ENCODE measurements around the gene NEURL4. TPM values are rescaled to one million over a fixed set of nuclear protein-coding genes. Genes with fewer than 3 reads are reported as not detected.
"Not testable (repeated sequence)": the region's sequence is repeated elsewhere in the genome, so short reads cannot be mapped to it uniquely, and the experiment has no call there.

Gene NEURL4
- total RNA-seq, result 10 to 100 TPM; 22.5 to 29.1 TPM

- H3K27me3 Mint-ChIP-seq, result no peaks in the 10 kb centered on the region
- no peak for DNase-seq
- H3K4me1 Mint-ChIP-seq, result peaks cover 48% of the 10 kb centered on the region
- ATAC-seq, result peak; percentile 4
- H3K4me3 Mint-ChIP-seq, result peak within 1 kb of the TSS; percentile 89
- CTCF ChIA-PET, result interaction anchor here (0.7 to 3.4 kb wide), 9 partner anchors 14 to 113 kb away, joined by 3 to 23 read pairs (median 5); partner anchors contain the start of genes GPS2 and TMEM95
- H3K9me3 Mint-ChIP-seq (ENCODE audit: low read depth), result no peaks in the 10 kb centered on the region
- H3K27ac Mint-ChIP-seq, result peak within 1 kb of the TSS; percentile 96
- H3K36me3 Mint-ChIP-seq (ENCODE audit: low read depth), result peaks cover 7% of the 10 kb centered on the region
- POLR2A ChIA-PET, result interaction anchor here (1.0 to 1.9 kb wide), 8 partner anchors 16 to 359 kb away, joined by 3 to 11 read pairs (median 6); partner anchors contain the start of genes GABARAP, TP53 and WRAP53
- intact Hi-C loops (cut with DNase I, micrococcal nuclease), result loop anchor here (1.0 to 5.0 kb wide), 17 partner anchors 14 to 827 kb away; partner anchors contain the start of genes EIF5A (in 2 of the 2), GPS2 (in 2 of the 2), ELP5 (in 1 of the 2) and FXR2 (in 1 of the 2)
Measured at GRCh38 chr17:7328840-7329373, at the start of gene NEURL4. Gene NEURL4 (minus strand): TSS chr17:7329335. CDS start chr17:7329312, 23 bp downstream.

DNA sequence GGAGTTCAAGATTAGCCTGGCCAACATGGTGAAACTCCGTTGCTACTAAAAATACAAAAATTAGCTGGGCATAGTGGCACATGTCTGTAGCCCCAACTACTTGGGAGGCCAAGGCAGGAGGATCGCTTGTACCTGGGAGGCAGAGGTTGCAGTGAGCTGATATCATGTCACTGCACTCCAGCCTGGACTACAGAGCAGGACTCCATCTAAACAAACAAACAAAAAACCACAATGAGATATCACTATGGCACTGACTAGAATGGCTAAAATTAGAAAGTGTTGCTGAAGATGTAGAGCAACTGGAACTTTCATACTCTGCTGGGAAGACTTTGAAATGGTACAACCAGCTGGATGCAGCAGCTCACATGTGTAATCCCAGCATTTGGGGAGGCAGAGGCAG, 45.2 kb upstream of the NEURL4 start:
- ATAC-seq (no peak), DNase-seq (no peak)
- CTCF ChIA-PET, result interaction anchor here (1.3 to 3.0 kb wide), 2 partner anchors 18 to 186 kb away, joined by 6 to 13 read pairs; partner anchors contain the start of gene TMEM95
- Mint-ChIP-seq H3K36me3 (ENCODE audit: low read depth) (no peaks in the 10 kb centered on the region), H3K9me3 (ENCODE audit: low read depth) (peaks cover 4% of the 10 kb centered on the region), H3K4me3 (no peak overlapping the region), H3K27me3 (peaks cover 9% of the 10 kb centered on the region), H3K4me1 (no peaks in the 10 kb centered on the region), H3K27ac (no peak overlapping the region)
- POLR2A ChIA-PET, result no interaction called here
- intact Hi-C loops (cut with DNase I, micrococcal nuclease), result no loop called here

DNA sequence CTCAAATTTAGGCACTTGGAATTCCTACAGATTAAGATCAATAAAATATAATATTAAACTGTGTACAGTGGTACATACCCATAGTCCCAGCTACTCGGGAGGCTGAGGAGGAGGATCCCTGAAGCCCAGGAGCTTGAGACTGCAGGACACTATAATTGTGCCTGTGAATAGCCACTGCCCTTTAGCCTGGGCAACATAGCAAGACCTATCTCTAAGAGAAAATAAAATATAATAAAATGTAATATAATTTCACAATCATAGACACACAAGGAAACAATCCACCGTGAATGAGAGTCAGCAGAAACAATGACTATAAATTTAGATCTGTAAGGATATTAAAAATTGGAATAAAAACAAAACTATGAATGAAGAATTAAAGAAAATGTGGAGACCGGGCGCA, 41.7 kb upstream of the NEURL4 start:
- no peak overlapping the region for H3K4me3 Mint-ChIP-seq
- ATAC-seq (no peak), DNase-seq (no peak)
- ChIA-PET CTCF (interaction anchor here (1.1 to 1.4 kb wide), 3 partner anchors 15 to 41 kb away, joined by 3 to 4 read pairs (median 3); partner anchors contain the start of gene NEURL4), POLR2A (interaction anchor here (0.6 kb wide), 1 partner anchor 88 kb away, joined by 5 read pairs; no protein-coding TSS in a partner anchor)
- H3K9me3 Mint-ChIP-seq (ENCODE audit: low read depth), result no peaks in the 10 kb centered on the region
- H3K4me1 Mint-ChIP-seq, result no peaks in the 10 kb centered on the region
- H3K36me3 Mint-ChIP-seq (ENCODE audit: low read depth), result no peaks in the 10 kb centered on the region
- peaks cover 3% of the 10 kb centered on the region for H3K27me3 Mint-ChIP-seq
- intact Hi-C loops (cut with DNase I, micrococcal nuclease), result no loop called here
- H3K27ac Mint-ChIP-seq, result no peak overlapping the region

- Mint-ChIP-seq H3K4me3 (no peak overlapping the region), H3K27me3 (peaks cover 3% of the 10 kb centered on the region), H3K27ac (no peak overlapping the region), H3K4me1 (no peaks in the 10 kb centered on the region), H3K9me3 (ENCODE audit: low read depth) (no peaks in the 10 kb centered on the region), H3K36me3 (ENCODE audit: low read depth) (no peaks in the 10 kb centered on the region)
- no peak for ATAC-seq
- ChIA-PET POLR2A (no interaction called here), CTCF (interaction anchor here (1.1 to 1.4 kb wide), 3 partner anchors 13 to 40 kb away, joined by 3 to 4 read pairs (median 3); partner anchors contain the start of gene NEURL4)
- DNase-seq, result no peak
- intact Hi-C loops (cut with DNase I, micrococcal nuclease), result no loop called here
Measured at GRCh38 chr17:7369825-7370224, 40.7 kb upstream of the NEURL4 start.

DNA sequence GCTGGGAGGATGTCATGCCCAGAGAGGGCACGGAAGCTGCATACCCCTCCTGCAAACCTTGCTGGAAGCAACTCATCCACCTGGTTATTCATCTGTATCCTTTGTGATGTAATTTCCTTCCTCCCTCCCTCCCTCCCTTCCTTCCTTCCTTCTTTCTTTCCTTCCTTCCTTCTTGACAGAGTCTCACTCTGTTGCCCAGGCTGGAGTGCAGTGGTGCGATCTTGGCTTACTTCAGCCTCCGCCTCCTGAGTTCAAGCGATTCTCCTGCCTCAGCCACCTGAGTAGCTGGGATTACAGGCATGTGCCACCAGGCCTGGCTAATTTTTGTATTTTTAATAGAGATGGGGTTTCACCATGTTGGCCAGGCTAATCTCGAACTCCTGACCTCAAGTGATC, 39.5 kb upstream of the NEURL4 start:
- H3K4me1 Mint-ChIP-seq; H3K27me3 Mint-ChIP-seq; DNase-seq; POLR2A ChIA-PET; ATAC-seq; H3K27ac Mint-ChIP-seq; intact Hi-C loops (cut with DNase I, micrococcal nuclease); H3K4me3 Mint-ChIP-seq; H3K9me3 Mint-ChIP-seq (ENCODE audit: low read depth); H3K36me3 Mint-ChIP-seq (ENCODE audit: low read depth): not testable (repeated sequence)
- CTCF ChIA-PET, result interaction anchor here (0.8 to 1.2 kb wide), 2 partner anchors 13 to 333 kb away, joined by 3 read pairs; partner anchors contain the start of gene SLC16A13

- no peak overlapping the region for H3K4me3 Mint-ChIP-seq
- H3K4me1 Mint-ChIP-seq, result no peaks in the 10 kb centered on the region
- ChIA-PET POLR2A (no interaction called here), CTCF (interaction anchor here (0.8 to 1.2 kb wide), 2 partner anchors 12 to 332 kb away, joined by 3 read pairs; partner anchors contain the start of gene SLC16A13)
- ATAC-seq (no peak), DNase-seq (no peak)
- no peak overlapping the region for H3K27ac Mint-ChIP-seq
- intact Hi-C loops (cut with DNase I, micrococcal nuclease), result no loop called here
- no peaks in the 10 kb centered on the region for H3K27me3 Mint-ChIP-seq
- no peaks in the 10 kb centered on the region for H3K36me3 Mint-ChIP-seq (ENCODE audit: low read depth)
- no peaks in the 10 kb centered on the region for H3K9me3 Mint-ChIP-seq (ENCODE audit: low read depth)
Measured at GRCh38 chr17:7367918-7368598, 38.9 kb upstream of the NEURL4 start.

DNA sequence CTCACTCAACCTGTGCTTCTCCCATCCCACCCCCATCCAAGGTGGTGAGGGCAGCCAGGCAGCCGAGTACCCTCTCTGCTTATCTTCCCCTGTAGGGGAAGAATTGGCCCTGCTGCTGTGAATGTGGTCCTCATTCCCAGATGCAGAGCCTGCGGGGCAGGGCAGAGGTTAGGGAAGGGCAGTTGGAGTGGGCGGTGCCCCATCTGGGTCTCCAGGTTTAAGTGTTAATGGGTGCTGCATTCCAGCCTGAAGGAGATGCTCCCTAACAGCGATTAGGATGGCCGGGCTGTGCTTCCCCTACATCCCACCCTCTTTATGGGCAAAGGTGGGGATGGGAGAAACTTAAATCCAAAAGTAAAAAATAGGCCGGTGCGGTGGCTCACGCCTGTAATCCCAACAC, 37.9 kb upstream of the NEURL4 start:
- POLR2A ChIA-PET, result no interaction called here
- Mint-ChIP-seq H3K4me3 (no peak overlapping the region), H3K36me3 (ENCODE audit: low read depth) (no peaks in the 10 kb centered on the region), H3K27me3 (no peaks in the 10 kb centered on the region), H3K27ac (no peak overlapping the region), H3K9me3 (ENCODE audit: low read depth) (no peaks in the 10 kb centered on the region), H3K4me1 (no peaks in the 10 kb centered on the region)
- DNase-seq (no peak), ATAC-seq (no peak)
- intact Hi-C loops (cut with DNase I, micrococcal nuclease), result no loop called here
- CTCF ChIA-PET, result no interaction called here

GRCh38 chr17:7365963-7366362, 36.8 kb upstream of the NEURL4 start:
- H3K9me3 Mint-ChIP-seq (ENCODE audit: low read depth); H3K27ac Mint-ChIP-seq; H3K4me3 Mint-ChIP-seq; H3K27me3 Mint-ChIP-seq; intact Hi-C loops (cut with DNase I, micrococcal nuclease); H3K4me1 Mint-ChIP-seq; POLR2A ChIA-PET; ATAC-seq; CTCF ChIA-PET; H3K36me3 Mint-ChIP-seq (ENCODE audit: low read depth); DNase-seq: not testable (repeated sequence)

DNA sequence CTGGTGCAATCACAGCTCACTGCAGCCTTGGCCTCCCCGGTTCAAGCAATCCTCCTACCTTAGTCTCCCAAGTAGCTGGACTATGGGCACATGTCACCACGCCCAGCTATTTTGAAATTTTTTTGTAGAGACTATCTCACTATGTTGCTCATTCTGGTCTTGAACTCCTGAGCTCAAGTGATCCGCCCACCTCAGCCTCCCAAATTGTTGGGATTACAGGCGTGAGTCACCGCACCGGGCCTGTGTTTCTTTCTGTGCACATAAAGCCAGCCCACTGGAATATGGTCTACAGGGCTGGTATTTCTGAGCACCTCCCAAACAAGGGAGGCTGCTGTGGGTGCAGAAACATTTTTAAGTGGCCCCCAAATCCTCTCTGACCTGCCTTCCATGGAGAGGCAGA, 34.2 kb upstream of the NEURL4 start:
- H3K27ac Mint-ChIP-seq, result no peak overlapping the region
- CTCF ChIA-PET, result no interaction called here
- no peaks in the 10 kb centered on the region for H3K4me1 Mint-ChIP-seq
- DNase-seq, result no peak
- no peaks in the 10 kb centered on the region for H3K36me3 Mint-ChIP-seq (ENCODE audit: low read depth)
- intact Hi-C loops (cut with DNase I, micrococcal nuclease), result no loop called here
- no peak for ATAC-seq
- no peaks in the 10 kb centered on the region for H3K27me3 Mint-ChIP-seq
- H3K9me3 Mint-ChIP-seq (ENCODE audit: low read depth), result no peaks in the 10 kb centered on the region
- H3K4me3 Mint-ChIP-seq, result no peak overlapping the region
- POLR2A ChIA-PET, result no interaction called here

GRCh38 chr17:7361906-7362305, 32.8 kb upstream of the NEURL4 start:
- ATAC-seq, result no peak
- intact Hi-C loops (cut with DNase I, micrococcal nuclease), result no loop called here
- POLR2A ChIA-PET, result no interaction called here
- Mint-ChIP-seq H3K36me3 (ENCODE audit: low read depth) (no peaks in the 10 kb centered on the region), H3K27me3 (no peaks in the 10 kb centered on the region), H3K9me3 (ENCODE audit: low read depth) (no peaks in the 10 kb centered on the region), H3K4me1 (no peaks in the 10 kb centered on the region), H3K4me3 (no peak overlapping the region), H3K27ac (no peak overlapping the region)
- no peak for DNase-seq
- CTCF ChIA-PET, result interaction anchor here (0.6 to 1.6 kb wide), 3 partner anchors 11 to 186 kb away, joined by 3 to 4 read pairs (median 3); no protein-coding TSS in a partner anchor

DNA sequence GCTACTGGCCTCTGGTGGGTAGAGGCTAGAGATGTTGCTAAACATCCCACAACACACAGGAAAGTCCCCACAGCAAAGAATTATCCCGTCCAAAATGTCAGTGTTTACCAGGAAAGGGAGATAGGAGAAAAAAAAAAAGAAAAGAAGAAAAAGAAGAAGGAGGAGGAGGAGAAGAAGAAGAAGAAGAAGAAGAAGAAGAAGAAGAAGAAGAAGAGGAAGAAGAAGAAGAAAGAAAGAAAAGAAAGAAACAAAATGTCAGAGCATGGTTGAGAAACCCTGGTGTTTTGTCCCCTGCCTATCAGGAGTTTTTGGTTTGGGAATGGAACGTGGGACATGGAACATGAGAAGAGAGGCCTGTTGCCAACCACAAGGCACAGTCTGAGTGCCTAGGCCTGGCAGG, 28.2 kb upstream of the NEURL4 start:
- intact Hi-C loops (cut with DNase I, micrococcal nuclease), result loop anchor here (2.0 kb wide), 1 partner anchor 37 kb away; the partner anchor contains the start of gene PLSCR3 (in 2 of the 2)
- H3K27me3 Mint-ChIP-seq, result no peaks in the 10 kb centered on the region
- H3K9me3 Mint-ChIP-seq (ENCODE audit: low read depth), result no peaks in the 10 kb centered on the region
- peaks cover 23% of the 10 kb centered on the region for H3K4me1 Mint-ChIP-seq
- ChIA-PET POLR2A (no interaction called here), CTCF (interaction anchor here (2.5 to 3.0 kb wide), 2 partner anchors 19 to 78 kb away, joined by 13 to 27 read pairs; partner anchors contain the start of gene TMEM102)
- H3K4me3 Mint-ChIP-seq, result no peak overlapping the region
- ATAC-seq (no peak), DNase-seq (no peak)
- H3K27ac Mint-ChIP-seq, result no peak overlapping the region
- H3K36me3 Mint-ChIP-seq (ENCODE audit: low read depth), result peaks cover 4% of the 10 kb centered on the region
